SK-MEL-5 (cell line): ENCODE measurements around the gene HOGA1. TPM values are rescaled to one million over a fixed set of nuclear protein-coding genes. Genes with fewer than 3 reads are reported as not detected.
"Not testable (repeated sequence)": the region's sequence is repeated elsewhere in the genome, so short reads cannot be mapped to it uniquely, and the experiment has no call there.

Experiments used
- DNase-seq: peaks from one replicate; pipeline ENCODE4 v3.0.0-alpha.2; 2016; ENCODE audit warnings: low read depth, low spot score
- in situ Hi-C: cut with HindIII; loops from 2 replicates; pipeline ENCODE4 v1.10.0; 2016; ENCODE audit warnings: low sequenced_read_pairs, high pct_unique_total_duplicates, low pct_unique_long_range_greater_than_20kb
- total RNA-seq: library from RNA; depleted of rRNA; stranded (reverse); fragments of >200 nt; shearing (Covaris generic); gene quantifications from 2 replicates; pipeline ENCODE4 v1.2.3, GENCODE V29; 2014

The HOGA1 gene
- total RNA-seq, 1 experiment from 2014 or later = 2.1 TPM

DNA sequence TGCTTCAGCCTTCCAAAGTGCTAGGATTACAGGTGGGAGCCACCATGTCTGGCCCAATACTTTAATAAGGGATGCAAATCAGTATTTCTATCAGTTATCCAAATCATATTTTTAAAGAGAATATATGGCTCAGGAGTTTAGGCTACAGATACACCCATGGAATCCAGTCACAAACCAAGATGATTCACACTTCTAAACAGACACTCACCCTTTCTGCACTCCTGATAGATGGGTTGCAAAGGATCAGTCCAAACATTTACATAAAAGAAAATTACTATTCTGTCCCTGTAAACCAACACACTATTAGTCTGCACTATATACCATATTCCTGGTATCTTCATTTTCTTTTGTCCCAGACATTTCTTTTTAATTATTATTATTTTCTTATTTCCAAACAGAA is 46.9 kb downstream of the HOGA1 start:
- in situ Hi-C loops = no loop called here
- DNase-seq = no peak

DNA sequence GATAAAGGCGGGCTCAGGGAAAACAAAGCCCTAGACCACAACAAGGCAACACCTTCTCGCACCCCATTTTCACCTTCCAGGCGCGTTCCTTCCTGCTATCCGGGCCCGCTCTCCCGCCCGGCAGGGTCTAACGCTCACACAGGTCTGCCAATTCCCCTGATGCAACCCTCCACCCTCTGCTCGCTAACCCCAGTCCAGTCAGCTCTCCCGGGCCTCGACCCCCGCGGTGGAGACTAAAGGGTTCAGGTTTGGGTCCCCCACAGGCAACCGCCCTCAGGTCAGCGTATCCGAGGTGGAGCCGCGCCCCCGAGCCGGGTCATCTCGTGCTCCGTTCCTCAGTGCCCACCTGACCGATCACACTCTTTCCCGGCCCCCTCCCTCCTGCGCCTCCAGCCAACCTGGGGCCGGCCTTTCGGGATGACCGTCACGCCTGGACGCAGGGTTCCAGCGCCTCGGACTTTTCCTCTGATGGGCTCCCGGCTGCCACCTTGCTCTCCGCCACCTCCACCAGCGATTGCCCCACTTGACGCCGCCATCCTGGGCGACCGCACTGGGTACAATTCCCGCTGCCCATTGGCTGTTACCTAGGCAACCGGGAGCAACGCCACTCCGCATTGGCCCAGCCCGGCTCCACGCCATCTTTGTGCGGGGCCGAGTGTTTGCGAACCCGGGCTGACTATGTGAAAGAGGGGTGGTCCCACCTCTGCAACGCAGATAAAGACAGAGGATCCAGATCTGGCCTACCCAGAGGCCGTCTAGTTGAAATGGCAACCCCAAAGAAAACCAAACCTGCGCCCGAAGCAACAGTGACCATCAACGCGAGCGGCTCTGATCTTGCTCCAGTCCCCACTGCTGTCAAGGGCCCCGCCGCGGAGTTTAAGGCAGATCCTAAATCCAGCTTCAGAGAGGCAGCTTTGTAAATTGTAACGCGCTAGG is 49.0 kb downstream of the HOGA1 start, which contains the start of gene MORN4:
Gene MORN4, minus strand, starts transcription at position 552 of the 936 bp plus-strand sequence. CDS start 13,847 bp downstream, outside the sequence.
- DNase-seq = peak; percentile 93
- in situ Hi-C loops = no loop called here

GRCh38 chr10:97633921-97634320 is 49.7 kb downstream of the HOGA1 start:
- DNase-seq = peak; percentile 44
- in situ Hi-C loops = no loop called here

GRCh38 chr10:97635577-97635976 is 51.4 kb downstream of the HOGA1 start:
- in situ Hi-C loops = no loop called here
- DNase-seq = no peak

DNA sequence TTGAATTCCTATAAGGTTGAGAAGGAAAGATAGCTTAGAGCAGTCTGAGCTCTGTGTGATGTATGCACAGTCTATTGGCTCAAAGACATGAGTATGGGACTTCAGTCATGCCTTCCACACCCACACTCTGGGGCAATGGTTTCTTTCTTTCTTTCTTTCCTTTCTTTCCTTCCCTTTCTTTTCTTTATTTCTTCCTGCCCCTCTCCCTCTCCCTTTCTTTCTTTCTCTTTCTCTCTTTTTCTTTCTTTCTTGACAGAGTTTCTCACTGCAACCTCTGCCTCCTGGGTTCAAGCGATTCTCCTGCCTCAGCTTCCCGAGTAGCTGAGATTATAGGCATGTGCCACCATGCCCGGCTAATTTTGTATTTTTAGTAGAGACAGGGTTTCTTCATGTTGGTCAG is 54.9 kb downstream of the HOGA1 start:
- in situ Hi-C loops, DNase-seq: not testable (repeated sequence)

DNA sequence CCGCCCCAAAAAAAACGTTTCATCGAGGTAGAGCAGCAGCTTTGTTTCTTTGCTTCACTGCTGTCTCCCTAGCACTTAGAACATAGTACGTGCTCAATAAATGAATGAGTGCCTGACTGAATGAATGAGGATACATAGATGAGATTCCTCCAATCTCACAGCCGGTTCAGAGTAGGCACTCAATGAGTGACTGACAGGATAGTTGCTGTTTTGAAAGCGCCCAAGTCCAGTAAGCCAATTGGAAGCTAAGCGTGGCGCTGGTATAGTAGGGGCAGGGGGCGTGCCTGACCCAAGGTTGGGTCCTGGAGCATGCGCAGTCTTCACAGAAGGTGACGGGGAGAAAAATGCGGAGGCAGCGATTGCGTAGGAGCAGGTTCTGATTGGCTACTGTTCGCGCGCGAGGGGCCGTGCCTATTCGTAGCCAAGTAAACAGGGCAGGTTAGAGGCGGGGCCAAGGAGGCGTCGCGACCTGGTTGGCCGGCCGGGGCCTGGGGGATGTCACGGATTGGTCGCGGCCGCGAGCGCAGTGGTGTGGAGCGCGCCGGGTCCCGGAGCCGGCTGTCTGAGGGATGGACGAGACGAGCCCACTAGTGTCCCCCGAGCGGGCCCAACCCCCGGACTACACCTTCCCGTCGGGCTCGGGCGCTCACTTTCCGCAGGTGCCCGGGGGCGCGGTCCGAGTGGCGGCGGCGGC is 56.1 kb downstream of the HOGA1 start, which contains the start of gene PI4K2A:
Gene PI4K2A, plus strand, starts transcription at position 498 of the 694 bp plus-strand sequence. Its CDS starts 72 bp downstream, at position 570.
- DNase-seq = peak; percentile 98
- in situ Hi-C loops = no loop called here

DNA sequence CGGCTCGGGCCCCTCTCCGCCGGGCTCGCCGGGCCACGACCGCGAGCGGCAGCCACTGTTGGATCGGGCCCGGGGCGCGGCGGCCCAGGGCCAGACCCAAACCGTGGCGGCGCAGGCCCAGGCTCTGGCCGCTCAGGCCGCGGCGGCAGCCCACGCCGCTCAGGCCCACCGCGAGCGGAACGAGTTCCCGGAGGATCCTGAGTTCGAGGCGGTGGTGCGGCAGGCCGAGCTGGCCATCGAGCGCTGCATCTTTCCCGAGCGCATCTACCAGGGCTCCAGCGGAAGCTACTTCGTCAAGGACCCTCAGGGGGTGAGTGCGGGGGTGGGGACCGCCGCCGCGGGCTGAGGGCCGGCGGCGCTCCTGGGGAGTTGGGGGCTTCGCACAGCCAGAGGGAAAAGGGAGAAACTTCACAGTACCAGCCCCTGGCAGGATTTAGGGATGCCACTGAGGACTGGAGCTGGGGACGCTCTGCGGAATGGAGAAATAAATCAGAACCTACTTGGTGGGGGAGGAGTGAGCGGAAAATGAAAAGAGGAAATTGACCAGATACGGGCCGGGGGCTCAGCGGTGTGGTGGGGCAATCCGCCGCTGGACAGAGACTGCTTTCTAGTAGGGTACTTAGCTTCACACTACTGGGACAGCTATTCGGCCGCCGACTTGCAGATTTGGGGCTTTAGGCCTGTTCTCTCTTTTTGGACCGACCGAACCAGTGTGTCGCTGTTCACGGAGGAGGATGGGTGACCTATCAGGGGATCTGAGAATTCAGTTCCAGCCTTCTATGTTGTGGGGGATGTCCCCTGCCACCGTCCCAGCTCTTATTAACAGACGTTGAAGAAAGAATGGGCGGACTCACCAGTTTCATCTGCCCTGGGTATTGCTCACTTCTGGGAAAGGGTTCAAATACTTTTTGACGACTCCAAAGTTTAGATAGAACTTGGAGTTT is 57.0 kb downstream of the HOGA1 start:
- in situ Hi-C loops = no loop called here
- no peak for DNase-seq

DNA sequence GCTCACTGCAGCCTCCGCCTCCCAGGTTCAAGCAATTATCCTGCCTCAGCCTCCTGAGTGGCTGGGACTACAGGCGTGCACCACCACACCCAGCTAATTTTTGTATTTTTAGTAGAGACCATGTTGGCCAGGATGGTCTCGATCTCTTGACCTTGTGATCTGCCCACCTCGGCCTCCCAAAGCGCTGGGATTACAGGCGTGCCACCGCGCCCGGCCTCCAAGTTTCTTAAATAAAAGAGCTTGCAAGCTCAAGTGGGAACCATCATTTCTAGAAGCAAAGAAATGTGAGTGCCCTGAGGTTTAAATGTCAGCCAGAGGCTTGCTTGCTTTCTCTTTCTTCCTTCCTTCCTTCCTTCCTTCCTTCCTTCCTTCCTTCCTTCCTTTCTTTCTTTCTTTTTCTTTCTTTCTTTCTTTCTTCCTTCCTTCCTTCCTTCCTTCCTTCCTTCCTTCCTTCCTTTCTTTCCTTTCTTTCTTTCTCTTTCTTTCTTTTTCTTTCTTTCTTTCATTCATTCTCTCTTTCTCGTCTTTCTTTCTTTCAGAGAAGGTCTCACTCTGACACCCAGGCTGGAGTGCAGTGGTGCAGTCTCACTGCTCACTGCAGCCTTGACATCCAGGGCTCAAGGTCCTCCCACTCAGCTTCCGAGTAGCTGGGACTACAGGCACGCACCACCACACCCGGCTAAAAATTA is 58.4 kb downstream of the HOGA1 start:
- DNase-seq, in situ Hi-C loops: not testable (repeated sequence)

GRCh38 chr10:97643441-97643985 is 59.3 kb downstream of the HOGA1 start:
- no peak for DNase-seq
- in situ Hi-C loops = no loop called here

- no peak for DNase-seq
- in situ Hi-C loops = no loop called here
Observed at GRCh38 chr10:97644936-97645335, 60.7 kb downstream of the HOGA1 start.

- in situ Hi-C loops = no loop called here
- DNase-seq = peak; percentile 81
Observed at GRCh38 chr10:97647556-97647955, 63.4 kb downstream of the HOGA1 start.

DNA sequence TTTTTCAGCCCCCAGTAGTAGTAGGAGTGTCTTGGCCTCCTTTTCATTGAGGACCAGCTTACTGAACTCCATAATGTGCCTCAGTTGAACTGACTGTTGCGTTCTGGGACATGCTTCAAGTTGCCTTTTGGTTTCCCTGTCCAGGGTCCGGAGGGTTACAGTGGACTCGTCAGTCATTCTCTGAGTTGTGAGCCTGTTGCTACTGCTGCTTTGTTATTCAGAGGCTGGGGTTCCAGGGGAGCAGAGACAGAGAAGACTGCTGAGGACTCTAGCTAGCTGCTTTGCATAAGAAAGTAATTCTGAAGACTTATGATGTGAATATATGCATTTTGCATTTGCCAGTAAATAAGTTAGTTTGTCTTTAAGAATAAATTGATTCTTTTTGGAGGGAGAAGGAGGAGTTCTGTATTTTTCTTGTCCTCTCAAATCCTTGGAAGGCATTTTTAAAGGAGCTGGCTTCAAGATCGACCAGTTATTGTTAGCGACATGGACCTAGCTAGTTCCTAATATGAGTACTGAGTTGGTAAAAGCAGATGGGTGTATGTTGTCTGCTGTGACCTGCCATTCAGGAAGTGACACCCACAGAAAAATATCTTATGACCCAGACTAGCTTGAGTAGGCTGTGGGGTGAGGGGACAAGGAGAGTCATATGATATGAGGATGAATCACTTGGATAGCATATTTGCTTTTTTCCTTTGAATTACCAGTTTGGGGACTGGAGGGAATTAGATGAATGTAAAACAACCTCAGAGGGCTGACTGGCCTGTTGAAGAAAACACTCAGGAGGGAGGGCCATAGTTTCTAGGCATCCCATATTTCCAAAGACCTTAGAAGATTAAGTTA is 64.6 kb downstream of the HOGA1 start:
- DNase-seq = peak; percentile 78
- in situ Hi-C loops = no loop called here

DNA sequence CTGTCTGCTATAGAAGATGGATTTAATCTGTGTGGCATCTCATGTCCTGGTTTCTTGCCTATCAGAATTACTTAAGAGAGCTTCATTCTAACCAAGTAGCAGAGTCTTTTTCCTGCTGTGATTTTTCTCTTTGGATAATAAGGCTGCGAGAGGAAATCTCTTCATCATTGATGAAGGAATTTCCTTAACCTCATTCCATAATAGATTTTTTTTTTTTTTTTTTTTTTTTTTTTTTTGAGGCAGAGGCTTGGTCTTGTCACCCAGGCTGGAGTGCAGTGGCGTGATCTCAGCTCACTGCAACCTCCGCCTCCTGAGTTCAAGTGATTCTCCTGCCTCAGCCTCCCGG is 65.2 kb downstream of the HOGA1 start:
- in situ Hi-C loops, DNase-seq: not testable (repeated sequence)

DNA sequence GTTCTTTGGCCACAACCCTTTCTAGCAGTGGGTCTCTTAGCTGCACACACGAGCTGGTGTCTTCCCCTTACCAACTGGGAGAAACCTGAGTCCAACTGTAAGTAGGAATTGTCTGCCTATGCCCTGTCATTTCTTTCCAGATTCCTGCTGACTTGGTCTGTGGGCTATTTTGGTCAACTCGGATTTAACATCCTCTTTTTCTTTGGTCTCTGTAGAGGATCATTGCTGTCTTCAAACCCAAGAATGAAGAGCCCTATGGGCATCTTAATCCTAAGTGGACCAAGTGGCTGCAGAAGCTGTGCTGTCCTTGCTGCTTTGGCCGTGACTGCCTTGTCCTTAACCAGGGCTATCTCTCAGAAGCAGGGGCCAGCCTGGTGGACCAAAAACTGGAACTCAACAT is 66.5 kb downstream of the HOGA1 start:
- DNase-seq = no peak
- in situ Hi-C loops = no loop called here

GRCh38 chr10:97651773-97652172 is 67.6 kb downstream of the HOGA1 start:
- DNase-seq = no peak

DNA sequence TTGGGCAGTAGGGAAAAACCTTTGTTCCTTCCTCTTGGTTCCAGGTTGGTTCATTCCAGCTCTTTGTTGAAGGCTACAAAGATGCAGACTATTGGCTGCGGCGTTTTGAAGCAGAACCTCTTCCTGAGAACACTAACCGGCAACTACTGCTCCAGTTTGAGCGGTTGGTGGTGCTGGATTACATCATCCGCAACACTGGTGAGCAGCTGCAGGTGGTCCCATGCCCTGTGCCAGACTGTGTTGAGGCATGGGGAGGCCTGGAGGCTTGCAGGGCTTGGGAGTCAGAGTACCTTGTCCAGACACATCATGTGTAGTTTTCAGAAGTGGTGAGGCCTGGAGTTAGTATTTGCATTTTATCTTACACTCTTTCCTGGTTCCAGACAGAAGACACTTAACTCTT is 72.6 kb downstream of the HOGA1 start:
- no peak for DNase-seq
- in situ Hi-C loops = no loop called here

More at GRCh38 chr10:97651773-97652172, 67.6 kb downstream of the HOGA1 start:
- in situ Hi-C loops = no loop called here
